Ramos (cell line): ENCODE data around the gene LPP.
"Not testable (repeated sequence)": the region's sequence is repeated elsewhere in the genome, so short reads cannot be mapped to it uniquely, and the experiment has no call there.

ENCODE experiments used
- in situ Hi-C: fragments of 300-500 bp; cut with MboI; formaldehyde crosslinking; loops from one replicate; pipeline ENCODE4 v1.14.3; 2022; ENCODE audit warnings: low sequenced_read_pairs; ENCODE audit not compliant: unreplicated experiment

LPP gene

DNA sequence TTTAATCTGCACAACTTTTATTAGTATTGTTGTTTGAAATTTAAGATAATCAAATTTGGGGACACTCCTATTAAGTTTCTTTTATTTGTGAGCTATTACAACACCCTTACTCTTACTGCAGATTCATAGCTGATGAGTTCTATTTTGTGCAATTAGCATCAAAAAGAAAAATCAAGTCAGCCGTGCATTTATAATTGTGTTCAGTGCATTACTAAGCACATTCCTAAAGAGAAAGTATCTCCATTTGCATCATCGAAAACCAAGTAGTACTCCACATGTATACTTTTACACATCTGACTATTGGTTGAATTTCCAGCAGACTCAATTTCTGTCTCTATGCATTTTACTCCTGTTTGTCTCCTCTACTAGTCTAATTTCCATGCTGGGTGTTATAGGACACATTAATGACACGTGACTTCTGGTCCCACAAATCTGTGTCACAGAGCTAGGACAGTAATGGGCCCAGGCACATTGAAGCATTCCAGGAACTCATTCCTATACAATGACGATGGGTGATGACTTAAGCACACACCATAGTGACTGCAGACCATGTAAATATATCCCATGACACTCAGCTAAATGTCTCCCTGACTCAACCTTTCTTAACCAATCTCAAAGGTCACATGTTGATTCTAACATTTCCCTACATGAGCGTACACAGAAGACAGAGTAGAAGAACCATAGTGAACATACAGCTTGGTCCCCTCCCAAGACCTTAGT, 477.5 kb downstream of the LPP start:
- in situ Hi-C loops, result no loop called here

DNA sequence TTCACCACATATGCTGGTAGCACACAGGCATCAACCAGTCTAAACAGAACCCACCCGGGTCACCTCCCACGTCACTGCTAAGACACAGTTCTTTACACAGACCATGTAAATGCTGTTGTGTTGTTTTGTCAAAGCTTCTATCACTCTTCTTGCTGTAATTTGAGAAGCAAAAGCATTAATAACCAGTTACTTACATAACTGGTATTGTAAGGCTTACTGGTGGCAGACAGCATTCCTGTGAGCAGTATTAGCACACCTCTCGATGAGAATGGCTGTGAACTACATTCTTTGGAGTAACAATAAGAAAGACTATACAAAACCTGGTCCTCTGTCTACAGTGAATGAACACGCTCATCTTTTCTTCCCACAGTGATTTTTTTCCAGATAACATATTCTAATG, 479.2 kb downstream of the LPP start:
- in situ Hi-C loops, result no loop called here

DNA sequence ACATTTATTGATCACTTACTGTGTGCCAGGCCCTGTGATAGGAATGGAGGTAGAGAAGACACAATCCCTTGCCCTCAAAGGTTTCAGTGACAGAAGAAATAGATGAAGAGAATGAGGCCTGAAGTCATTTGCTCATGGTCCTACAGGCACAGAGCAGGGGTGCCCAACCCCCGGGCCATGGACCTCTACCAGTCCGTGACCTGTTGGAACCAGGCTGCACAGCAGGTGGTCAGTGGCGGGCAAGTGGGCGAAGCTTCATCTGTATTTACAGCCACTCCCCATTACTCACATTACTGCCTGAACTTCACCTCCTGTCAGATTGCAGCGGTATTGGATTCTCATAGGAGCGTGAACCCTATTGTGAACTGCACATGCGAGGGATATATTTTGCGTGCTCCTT, 480.3 kb downstream of the LPP start:
- in situ Hi-C loops, result no loop called here

- in situ Hi-C loops, result no loop called here
These were observed 481.5 kb downstream of the LPP start for GRCh38 chr3:188635258-188636042.

- in situ Hi-C loops, result not testable (repeated sequence)
These were observed 482.3 kb downstream of the LPP start for GRCh38 chr3:188636292-188636691.

DNA sequence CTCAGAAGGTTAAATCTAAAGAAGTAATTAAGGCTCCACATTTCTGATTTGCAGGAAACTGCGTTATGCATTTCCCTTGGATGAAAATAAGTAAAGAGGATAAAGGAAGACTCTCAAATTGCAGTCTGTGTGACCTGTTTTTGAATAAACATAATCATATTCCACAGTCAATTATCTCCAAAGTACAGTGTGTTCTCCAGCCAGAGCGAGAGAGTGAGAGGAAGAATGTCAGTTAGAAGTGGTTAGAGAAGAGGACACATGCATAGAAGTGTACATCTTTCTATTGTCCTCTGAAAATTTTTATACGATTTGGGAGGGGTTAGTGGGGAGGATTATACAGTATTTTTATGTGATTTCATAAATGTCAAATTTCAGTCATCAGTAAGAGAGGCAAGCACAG, 487.1 kb downstream of the LPP start:
- in situ Hi-C loops, result no loop called here

DNA sequence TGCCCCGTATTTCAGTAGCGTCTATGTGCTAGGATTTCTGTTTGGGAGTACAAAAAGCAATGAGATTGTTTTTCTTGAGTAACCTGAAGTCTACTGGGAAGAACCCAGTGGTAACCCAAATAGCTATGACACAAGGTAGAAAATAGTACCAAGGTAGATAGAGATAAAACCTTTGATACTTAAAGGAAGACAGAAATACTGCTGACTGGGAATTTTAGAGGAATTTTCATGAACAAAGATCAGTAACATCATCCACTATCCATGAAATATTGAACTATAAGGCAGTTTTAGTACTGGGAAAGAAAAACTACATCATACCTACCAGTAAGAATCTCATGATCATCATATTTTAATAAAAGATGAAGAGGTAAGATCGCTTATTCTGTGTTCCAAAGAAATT, 489.8 kb downstream of the LPP start:
- in situ Hi-C loops, result no loop called here

GRCh38 chr3:188646592-188646991, 492.6 kb downstream of the LPP start:
- in situ Hi-C loops, result no loop called here

DNA sequence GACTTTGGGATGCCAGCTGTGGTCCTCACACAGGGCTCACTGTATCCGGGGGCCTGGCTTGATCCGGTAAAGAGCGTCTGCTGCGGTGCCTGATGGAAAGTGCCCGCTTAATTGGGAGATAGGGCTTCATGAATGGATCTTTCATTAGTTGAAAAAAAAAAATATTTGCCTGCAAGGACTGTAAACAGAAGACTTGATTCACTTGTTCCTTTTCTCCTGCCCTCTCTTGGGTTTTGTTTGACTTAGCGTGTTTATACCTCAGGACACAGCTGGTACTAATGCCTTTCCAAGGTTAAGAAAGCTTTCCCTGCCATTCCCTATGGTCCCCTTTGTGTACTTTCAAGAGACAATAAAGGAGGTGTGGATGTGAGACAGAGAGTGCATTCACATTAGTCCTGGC, 493.3 kb downstream of the LPP start:
- in situ Hi-C loops, result no loop called here

- in situ Hi-C loops, result no loop called here
These were observed 495.6 kb downstream of the LPP start for GRCh38 chr3:188649521-188649920.

- in situ Hi-C loops, result no loop called here
These were observed 502.4 kb downstream of the LPP start for GRCh38 chr3:188656196-188656982.

- in situ Hi-C loops, result no loop called here
These were observed 504.6 kb downstream of the LPP start for GRCh38 chr3:188658606-188659005.

- in situ Hi-C loops, result no loop called here
These were observed 505.6 kb downstream of the LPP start for GRCh38 chr3:188659449-188660090.

DNA sequence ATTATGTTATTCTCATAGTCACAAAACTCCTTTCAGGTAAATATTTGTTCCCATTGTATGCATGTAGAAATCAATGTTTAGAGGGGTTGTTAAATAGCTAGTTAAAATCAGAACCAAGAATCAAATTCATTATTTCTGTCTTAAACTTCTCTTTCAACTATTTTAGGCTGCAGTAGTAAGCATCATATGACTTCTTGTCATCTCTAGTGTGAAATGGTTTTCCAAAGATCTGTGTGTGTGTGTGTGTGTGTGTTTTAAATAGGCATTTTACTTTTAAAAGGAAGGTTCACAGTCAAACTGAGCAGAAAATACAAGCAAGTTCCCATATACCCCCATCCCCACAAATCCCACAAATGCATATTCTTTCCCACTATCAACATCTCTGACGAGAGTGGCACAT, 506.5 kb downstream of the LPP start:
- in situ Hi-C loops, result no loop called here

- in situ Hi-C loops, result no loop called here
These were observed 507.8 kb downstream of the LPP start for GRCh38 chr3:188661806-188662205.

GRCh38 chr3:188662214-188662613, 508.3 kb downstream of the LPP start:
- in situ Hi-C loops, result no loop called here

DNA sequence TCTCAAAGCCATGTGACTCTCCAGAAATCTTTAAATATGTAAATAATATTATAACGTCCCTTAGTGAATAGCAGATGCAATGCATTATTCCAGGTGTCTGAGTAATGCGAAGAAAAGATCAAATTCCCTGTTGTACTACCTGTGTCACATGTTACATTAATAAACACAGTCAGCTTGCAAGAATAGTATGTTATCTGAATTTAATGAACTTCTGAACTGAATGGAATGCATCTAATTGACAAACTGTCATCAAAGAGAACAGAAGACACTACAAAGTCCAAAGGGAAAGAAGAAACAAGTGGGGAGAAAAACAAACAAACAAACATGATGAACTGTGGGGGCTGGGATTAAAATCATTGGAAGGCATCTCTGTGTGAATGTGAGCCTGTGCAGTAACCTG, 508.8 kb downstream of the LPP start:
- in situ Hi-C loops, result no loop called here

DNA sequence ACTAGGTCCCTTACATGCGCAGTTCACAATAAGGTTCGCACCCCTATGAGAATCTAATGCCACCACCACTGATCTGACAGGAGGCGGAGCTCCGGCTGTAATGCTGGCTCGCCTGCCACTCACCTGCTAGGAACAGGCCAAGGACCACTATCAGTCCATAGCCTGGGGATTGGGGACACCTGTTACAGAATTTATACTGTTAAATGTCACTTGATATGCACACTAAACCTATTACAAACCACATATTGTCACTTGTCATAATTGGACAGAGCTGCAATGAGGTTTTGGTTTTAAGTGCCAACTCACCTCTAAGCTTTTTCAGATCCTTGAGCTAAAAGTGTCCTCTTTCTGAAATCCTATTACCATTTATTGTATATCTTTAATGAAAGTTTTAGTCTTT, 509.9 kb downstream of the LPP start:
- in situ Hi-C loops, result no loop called here

DNA sequence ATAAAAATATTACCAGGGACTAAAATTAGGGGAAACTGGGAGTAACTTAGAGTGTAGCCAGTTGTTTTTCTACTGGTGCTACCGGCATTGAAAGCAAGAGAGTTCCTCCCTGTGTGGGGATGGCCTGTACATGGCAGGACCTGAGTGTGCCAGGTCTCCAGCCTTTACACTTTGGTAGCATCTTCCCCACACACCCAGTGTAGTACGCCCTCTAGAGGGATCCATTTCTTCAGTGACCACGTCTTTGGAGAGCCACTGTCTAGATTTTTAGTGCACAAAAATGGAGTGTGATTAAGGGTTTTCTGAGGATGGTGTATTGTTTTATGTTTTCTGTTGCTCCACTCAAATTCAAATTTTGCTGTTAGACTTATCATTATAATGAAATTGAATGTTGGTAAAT, 510.8 kb downstream of the LPP start:
- in situ Hi-C loops, result no loop called here

DNA sequence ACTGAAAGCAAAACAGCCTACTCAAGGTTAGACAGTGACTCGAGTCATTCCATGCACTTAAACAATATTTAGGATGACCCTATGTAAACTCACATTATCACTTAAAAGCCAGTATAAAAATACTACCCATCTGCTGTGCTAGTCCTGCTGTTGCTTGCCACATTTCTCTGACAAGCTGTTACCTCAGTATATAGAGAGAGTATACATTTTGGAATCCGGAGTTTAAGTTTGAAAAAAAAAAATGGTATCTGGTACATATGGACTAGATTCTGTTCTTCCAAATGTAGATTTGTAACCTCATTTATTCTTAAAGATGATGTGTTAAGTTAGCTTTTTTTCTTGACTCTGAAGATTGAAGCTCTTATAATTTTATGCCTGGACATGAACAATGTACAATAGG, 514.0 kb downstream of the LPP start:
- in situ Hi-C loops, result no loop called here

DNA sequence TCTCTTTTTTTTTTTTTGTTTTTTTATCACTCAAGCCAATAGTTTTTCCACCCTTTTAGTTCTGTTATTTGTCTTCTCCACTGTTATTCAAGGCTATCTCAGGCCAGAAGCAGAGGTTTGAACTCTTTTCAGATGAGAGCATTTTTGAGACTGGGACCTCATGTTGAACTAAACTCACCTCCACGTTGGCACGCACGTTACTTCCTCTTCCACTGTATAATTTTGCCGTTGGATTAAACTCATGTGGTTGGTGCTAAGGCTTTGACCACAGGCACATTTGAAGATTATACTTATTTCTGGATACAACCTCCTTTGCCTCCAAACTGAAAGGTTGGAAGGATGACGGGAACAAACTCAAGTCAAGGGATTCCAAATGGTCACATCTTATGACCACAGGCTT, 516.5 kb downstream of the LPP start:
- in situ Hi-C loops, result no loop called here
